GM19099 (cell line): ENCODE data around the gene RERE.

Experiments used
- POLR2A ChIP-seq: IDR thresholded peaks from 3 replicates; pipeline ENCODE4 v1.6.1; 2011; ENCODE audit warnings: low read depth; ENCODE audit not compliant: insufficient read length; ENCODE audit errors: extremely low read depth

Gene RERE

DNA sequence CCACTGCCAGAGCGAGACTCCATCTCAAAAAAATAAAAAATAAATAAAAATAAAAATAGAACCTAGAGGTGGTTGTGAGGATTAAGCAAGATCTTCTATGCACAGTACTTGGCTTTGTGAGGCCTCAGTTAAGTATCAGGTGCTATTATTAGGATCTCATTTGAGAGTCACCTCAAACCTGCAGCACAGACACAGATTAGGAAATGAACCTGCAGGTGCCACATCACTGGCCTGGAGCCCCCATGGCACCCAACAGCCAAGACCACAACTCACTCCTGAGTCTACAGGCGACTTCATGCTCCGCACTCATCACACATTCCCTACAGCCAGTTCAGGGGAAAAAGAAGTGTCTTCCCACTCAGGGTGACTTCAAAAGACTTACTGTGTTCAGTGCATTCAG lies 322.8 kb downstream of the RERE start:
- TF ChIP-seq POLR2A = no peak

DNA sequence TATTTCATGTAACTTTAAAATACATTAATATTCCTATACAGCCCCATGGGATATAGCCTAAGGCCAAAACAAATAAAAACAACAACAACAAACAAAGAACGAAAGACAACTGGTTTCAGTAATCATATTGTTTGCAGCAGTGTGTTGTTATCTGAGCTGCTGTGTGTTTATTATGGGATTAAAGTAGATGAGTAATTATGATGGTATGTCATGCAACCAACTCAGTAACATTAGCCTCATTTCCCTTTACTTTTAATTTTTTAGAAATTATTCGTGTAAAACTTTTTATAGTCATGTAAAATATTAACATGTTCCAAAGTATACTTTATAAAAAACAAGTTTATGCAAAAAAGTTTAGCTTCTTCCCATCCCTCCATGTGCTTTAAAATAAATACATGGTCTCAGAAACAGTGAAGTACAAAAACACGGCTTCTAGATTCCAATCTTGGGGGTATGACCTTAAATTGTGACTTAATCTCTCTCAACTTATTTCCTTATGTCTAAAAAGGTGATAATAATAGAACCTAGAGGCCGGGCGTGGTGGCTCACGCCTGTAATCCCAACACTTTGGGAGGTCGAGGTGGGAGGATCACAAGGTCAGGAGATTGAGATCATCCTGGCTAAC lies 323.4 kb downstream of the RERE start:
- no peak for TF ChIP-seq POLR2A

DNA sequence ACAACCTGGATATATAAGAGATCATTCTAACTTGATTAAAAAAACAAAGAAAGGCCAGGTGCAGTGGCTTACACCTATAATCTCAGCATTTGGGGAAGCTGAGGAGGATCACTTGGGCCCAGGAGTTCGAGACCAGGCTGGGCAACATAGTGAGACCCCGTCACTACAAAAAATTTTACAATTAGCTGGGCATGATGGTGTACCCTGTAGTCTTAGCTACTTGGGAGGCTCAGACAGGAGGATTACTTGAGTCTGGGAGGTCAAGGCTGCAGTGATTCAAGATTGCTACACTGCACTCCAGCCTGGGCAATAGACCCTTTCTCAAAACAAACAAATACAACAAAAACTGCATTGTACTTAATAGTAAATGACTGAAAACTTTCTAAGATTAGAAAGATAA lies 330.2 kb downstream of the RERE start:
- TF ChIP-seq POLR2A = no peak

DNA sequence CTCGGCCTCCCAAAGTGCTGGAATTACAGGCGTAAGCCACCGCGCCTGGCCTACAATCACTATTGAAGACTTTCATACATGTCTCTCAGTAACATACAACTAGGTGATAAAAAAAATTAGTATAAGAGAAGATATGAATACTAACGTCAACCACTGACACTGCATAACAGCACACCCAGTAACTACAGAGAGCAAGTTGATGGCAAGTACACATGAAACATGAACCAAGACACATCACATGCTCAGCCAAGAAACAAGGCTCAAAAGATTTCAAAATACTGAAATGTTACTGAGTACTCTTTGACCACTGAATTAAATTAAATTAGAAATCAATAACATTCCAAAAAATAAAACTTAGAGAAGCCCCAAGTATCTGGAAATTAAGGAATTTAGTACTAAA lies 331.4 kb downstream of the RERE start:
- no peak for TF ChIP-seq POLR2A

DNA sequence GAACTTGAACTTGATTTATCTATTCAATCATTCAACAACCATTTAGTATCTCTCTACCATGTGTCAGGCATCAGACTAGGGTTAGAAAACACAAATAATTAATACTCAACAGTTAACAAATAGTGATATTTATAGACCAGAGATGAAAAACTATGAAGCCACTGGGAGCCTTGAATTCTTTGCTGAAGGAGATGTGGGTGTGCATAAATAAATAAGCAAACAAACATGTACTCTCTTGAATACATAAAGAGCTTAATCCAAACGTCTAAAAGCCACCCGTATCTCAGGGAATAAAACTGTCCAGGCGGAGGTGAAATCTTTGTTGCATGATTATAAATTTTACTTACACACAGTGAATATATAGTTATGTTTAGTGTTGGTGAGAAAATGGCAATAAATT lies 333.9 kb downstream of the RERE start:
- TF ChIP-seq POLR2A = no peak

DNA sequence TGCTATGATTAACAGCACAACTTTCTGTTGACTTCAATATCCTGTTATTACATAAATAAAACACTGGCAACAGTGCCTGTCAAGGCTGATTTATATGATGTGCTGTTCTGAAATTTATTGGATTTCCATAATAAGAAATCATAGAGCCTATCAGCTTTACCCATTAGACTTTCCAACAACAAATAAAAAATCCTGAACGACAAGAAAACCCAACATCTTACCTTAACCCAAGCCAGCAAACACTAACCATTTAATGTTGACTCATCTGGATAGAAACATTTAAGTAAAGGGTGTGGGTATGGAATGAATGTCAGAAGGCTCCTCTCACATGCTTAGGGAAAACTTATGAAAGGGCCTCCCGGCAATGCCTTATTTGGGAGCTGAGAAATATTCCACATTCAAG lies 334.5 kb downstream of the RERE start:
- no peak for TF ChIP-seq POLR2A

DNA sequence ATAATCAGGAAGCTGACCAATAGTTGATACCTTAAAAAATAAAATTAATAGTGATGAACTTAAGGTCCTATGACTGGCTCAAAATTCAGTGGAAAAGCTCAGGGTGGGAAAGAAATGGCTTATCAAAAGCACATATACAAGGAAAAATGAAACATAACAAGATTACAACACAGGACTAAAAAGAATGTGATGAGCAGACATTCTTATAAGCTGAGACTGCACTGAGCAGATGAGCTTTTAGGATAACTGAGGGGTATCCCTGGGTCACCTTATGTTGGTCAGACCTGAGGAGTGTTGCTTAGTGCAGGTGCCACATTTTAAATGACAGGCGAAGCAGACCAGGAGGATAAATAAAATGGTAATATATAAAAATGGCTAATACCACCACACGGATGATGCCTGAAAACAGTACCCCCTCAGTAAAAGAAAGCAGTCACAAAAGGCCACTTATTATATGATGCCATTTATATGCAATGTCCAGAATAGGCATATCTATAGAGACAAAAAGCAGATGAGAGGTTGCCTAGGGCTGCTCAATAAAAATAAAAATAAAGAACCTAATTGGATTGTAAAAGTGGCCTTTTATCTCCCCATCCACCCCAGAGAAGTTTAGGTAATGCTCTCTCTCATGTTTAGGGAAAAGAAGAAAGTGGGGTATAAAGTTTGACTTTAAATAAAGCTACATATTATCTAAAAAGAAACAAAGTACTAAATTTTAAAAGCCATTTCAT lies 335.6 kb downstream of the RERE start:
- no peak for TF ChIP-seq POLR2A

DNA sequence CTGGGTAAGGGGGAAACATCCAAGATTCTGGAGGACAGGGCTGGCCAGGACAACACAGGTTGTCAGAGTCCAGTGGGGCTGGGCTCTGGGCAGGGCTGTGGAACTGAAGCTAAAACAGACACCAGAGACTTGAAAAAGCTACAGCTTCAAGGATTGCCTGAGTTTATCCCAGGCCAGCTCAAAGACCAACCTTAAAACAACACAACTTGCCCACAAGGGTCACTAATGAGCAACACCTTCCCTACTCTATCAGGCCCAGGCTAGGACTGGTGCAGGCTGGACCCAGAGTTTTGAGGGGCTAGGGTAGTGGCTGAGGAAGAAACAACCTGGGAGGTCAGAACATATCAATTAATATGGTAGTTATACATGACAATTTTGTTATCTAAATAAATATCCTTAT lies 338.9 kb downstream of the RERE start:
- no peak for TF ChIP-seq POLR2A

DNA sequence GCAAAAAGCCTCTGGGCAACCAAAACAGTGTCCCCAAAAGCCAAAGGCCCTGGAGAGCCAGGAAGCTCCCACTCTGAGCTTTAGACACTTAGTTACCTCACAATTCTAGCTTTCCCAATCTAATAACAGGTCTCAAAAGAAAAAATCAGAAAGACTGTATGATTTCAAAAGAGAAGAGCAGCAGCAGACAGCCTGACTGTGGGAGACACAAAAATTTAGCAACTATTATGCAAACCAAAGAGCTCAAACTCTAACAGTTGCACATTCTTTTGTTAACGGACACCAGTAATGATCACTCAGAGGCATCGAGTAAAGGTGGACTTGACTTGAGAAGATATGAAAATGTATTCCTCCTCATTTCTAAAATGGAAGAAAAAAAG lies 339.5 kb downstream of the RERE start:
- no peak for TF ChIP-seq POLR2A

DNA sequence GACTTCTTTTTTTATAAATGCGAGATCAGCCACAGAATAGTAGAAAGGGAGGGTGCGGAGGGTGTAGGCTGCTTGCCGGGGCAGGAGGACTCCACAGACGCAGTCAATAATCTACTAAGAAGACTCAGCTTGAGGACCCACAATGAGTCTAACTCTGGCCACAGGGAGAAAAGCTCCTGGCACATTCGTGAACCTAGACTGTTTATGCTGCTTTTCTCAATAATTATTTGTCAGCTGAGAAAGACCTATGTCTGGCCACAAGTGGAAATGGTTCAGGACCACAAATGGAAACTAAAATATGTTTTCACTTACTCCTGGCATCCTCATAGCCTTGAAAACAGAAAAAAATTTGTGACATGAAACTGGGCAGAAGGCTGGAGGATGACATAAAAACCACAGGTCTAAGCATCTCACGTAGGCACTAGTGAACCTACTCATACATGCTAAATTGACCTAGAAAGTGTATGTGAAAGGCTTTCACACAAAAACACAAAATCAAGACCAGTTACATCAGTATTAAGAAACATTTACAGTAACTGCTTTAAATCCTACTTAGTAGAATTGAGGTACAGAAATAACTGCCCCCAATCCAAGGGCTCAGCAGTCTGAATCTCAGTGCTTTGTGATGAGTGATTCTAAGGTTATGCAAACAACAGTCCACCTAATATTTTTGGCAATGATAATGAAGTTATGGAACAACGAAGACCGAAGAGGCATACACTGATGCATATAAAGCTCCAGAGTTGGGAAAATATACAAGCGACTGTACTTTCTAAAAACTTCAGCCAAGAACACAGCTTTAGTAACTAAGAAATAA lies 340.1 kb downstream of the RERE start:
- TF ChIP-seq POLR2A = no peak

DNA sequence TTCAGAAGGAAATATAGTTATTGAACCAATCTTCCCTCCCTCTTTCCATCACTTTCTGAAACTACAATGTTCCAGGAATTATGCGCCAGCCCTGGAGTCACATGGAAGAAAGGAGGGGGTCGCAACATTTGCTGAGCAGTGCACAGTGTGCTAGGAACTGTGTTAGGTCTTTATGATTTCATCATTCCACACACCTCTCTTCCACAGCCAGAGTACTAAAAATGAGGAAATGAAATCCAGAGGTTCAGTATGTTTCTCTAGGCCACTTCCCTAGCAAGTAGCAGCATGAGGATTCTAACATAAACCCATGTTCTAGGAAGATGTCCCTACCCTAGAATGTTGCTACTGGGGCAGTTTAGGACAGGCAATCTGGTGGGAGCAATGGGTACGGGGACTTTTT lies 341.4 kb downstream of the RERE start:
- TF ChIP-seq POLR2A = no peak

DNA sequence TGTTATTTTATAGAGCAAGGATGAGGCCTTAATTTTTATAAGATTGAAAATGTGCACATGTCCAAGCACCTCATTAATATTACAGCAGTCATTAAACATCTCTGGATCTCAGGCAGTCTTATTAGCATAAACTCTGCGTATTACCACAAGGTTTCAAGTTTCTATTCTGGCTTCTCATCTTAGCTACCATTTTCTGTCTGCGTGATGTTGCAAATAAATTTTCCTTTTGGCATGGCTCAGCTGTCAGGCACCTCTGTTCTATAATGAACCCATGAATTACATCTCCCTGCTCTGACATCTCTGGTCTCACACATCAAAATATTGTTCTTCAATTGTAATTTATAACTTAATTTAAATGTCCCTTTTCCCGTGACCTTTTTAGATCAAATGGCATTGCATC lies 343.1 kb downstream of the RERE start:
- no peak for TF ChIP-seq POLR2A

DNA sequence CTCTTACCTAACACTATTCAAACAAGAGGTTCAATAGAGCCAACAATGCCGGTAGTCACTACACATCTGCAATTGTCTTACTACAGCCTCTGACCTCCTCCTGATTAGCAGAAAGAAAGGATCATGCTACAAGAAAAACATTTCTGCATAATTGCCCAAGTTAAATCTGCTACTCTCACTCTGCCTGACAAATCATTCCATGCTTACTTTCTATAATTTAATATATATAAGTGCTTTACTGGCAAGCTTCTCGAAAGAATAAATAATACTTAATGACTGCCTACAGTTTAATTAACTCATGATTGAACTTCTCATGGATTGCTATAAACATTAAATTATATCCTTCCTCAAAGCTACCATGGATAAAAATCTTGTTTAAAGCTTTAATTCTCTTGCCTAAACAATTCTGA lies 343.5 kb downstream of the RERE start:
- TF ChIP-seq POLR2A = no peak

DNA sequence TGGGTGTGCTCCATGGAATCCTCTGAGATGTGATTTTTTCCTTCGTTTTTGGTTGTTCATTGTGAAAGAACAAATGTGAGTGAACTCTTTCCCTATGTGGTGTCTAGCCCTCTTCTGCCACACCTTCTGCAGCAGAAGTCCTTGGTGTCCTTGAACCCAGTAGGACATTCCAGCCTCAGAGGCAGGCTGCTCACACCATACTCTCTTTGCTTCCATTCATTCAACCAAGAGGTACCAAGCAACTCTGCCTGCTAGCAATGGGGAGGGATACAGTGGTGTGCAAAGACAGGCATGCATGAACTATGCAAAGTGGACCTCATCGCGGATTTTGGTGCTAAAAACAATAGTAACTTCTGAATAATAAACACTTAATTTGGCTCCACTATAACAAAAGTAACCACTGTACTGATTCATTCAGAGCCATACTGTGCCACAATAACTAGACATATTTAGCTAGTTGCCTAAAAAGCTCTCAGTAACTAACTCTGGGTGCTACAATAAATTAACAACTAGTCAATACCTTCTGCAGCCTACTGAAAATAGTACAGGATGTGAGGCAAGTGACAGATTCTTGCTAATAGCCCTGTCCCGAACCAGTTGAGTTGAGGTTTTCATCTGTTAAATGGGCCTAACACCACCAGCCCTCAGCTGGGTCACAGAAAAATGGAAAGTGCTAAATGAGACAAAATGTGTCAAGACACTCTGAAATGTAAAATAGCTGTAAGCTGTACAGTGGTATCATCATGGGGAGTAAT lies 344.1 kb downstream of the RERE start:
- no peak for TF ChIP-seq POLR2A

DNA sequence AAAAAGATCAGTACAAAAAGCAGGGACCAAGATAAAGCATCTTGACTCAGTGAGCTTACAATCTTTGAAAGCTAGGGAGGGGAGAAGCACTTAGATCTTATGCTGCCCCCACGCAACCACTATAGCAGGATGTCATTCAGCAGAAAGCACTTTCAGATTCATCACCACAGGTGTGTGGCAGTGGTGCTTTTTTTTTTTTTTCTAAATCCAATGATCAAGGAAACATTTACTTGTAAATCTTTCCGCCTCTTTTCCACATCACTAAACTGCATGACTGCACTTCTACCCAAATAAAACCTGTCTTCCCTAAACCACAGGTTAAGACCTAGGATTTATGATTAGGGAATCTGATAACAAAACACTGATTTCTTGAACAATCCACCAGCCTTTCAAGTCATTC lies 344.8 kb downstream of the RERE start:
- TF ChIP-seq POLR2A = no peak
